ENCODE results near the gene CTSF.
"Not testable (repeated sequence)": the region's sequence is repeated elsewhere in the genome, so short reads cannot be mapped to it uniquely, and the experiment has no call there.

Gene CTSF

GRCh38 chr11:66607126-66607834, 38.9 kb upstream of the CTSF start:
- Histone ChIP-seq H3F3A (ENCODE audit: insufficient read depth, low read length) (no peaks in the 10 kb centered on the region), H3K9ac (ENCODE audit: low read length) (no peak overlapping the region), H3K4me1 (ENCODE audit: insufficient read depth, low read length, severe bottlenecking) (peaks cover 18% of the 10 kb centered on the region), H3K9me2 (ENCODE audit: low read depth, low read length) (no peaks in the 10 kb centered on the region), H3K9me3 (ENCODE audit: low read length) (no peaks in the 10 kb centered on the region), H4K20me1 (ENCODE audit: insufficient read depth, low read length) (no peaks in the 10 kb centered on the region), H3K4me2 (ENCODE audit: low read length) (no peak overlapping the region), H3K79me2 (ENCODE audit: insufficient read depth, low read length) (no peaks in the 10 kb centered on the region), H3K27ac (ENCODE audit: low read depth, low read length, poor library complexity, severe bottlenecking) (peak overlapping the region; percentile 32), H3K4me3 (ENCODE audit: low read depth, low read length, poor library complexity, severe bottlenecking) (no peak overlapping the region), H3K27me3 (ENCODE audit: insufficient read depth, low read length) (no peaks in the 10 kb centered on the region), H3K36me3 (ENCODE audit: insufficient read depth, low read length) (peaks cover 23% of the 10 kb centered on the region; the same call in 1 of the 2 replicates), H2AFZ (ENCODE audit: low read length) (no peak overlapping the region)
- TF ChIP-seq EZH2 (IDR thresholded peaks at IDR 0.05; ENCODE audit: borderline replicate concordance, low read length) = no peak
- no peak for TF ChIP-seq CTCF (IDR thresholded peaks at IDR 0.05; ENCODE audit: low read length)

GRCh38 chr11:66606608-66607007, 38.2 kb upstream of the CTSF start:
- not testable (repeated sequence) for H3K4me2 ChIP-seq (ENCODE audit: low read length); H3K4me3 ChIP-seq (ENCODE audit: low read depth, low read length, poor library complexity, severe bottlenecking); H2AFZ ChIP-seq (ENCODE audit: low read length); H3K27me3 ChIP-seq (ENCODE audit: insufficient read depth, low read length); H3K9me2 ChIP-seq (ENCODE audit: low read depth, low read length); H3K9ac ChIP-seq (ENCODE audit: low read length); H3F3A ChIP-seq (ENCODE audit: insufficient read depth, low read length); H3K9me3 ChIP-seq (ENCODE audit: low read length); H3K79me2 ChIP-seq (ENCODE audit: insufficient read depth, low read length); H4K20me1 ChIP-seq (ENCODE audit: insufficient read depth, low read length)
- H3K4me1 ChIP-seq (ENCODE audit: insufficient read depth, low read length, severe bottlenecking) = peaks cover 22% of the 10 kb centered on the region
- H3K27ac ChIP-seq (ENCODE audit: low read depth, low read length, poor library complexity, severe bottlenecking) = peak overlapping the region; percentile 32
- peaks cover 23% of the 10 kb centered on the region; the same call in 1 of the 2 replicates for H3K36me3 ChIP-seq (ENCODE audit: insufficient read depth, low read length)

- H3K9me3 ChIP-seq (ENCODE audit: low read length) = no peaks in the 10 kb centered on the region
- no peak for TF ChIP-seq EZH2 (IDR thresholded peaks at IDR 0.05; ENCODE audit: borderline replicate concordance, low read length)
- no peak for TF ChIP-seq CTCF (IDR thresholded peaks at IDR 0.05; ENCODE audit: low read length)
- no peaks in the 10 kb centered on the region for H3K27me3 ChIP-seq (ENCODE audit: insufficient read depth, low read length)
- no peak overlapping the region for H3K9ac ChIP-seq (ENCODE audit: low read length)
- H3K36me3 ChIP-seq (ENCODE audit: insufficient read depth, low read length) = peaks cover 37% of the 10 kb centered on the region; the same call in 1 of the 2 replicates
- no peaks in the 10 kb centered on the region for H3K79me2 ChIP-seq (ENCODE audit: insufficient read depth, low read length)
- H3K9me2 ChIP-seq (ENCODE audit: low read depth, low read length) = no peaks in the 10 kb centered on the region
- no peaks in the 10 kb centered on the region for H4K20me1 ChIP-seq (ENCODE audit: insufficient read depth, low read length)
- H3K4me1 ChIP-seq (ENCODE audit: insufficient read depth, low read length, severe bottlenecking) = peaks cover 13% of the 10 kb centered on the region
- no peak overlapping the region for H3K4me3 ChIP-seq (ENCODE audit: low read depth, low read length, poor library complexity, severe bottlenecking)
- H3K4me2 ChIP-seq (ENCODE audit: low read length) = no peak overlapping the region
- H3K27ac ChIP-seq (ENCODE audit: low read depth, low read length, poor library complexity, severe bottlenecking) = no peak overlapping the region
- H3F3A ChIP-seq (ENCODE audit: insufficient read depth, low read length) = no peaks in the 10 kb centered on the region
- H2AFZ ChIP-seq (ENCODE audit: low read length) = no peak overlapping the region
Measured at GRCh38 chr11:66604155-66604554, 35.7 kb upstream of the CTSF start.

GRCh38 chr11:66603072-66603471, 34.7 kb upstream of the CTSF start:
- H3K4me2 ChIP-seq (ENCODE audit: low read length) = no peak overlapping the region
- TF ChIP-seq EZH2 (IDR thresholded peaks at IDR 0.05; ENCODE audit: borderline replicate concordance, low read length) (no peak), CTCF (IDR thresholded peaks at IDR 0.05; ENCODE audit: low read length) (no peak)

More at GRCh38 chr11:66603072-66603471, 34.7 kb upstream of the CTSF start:
- no peak overlapping the region for H2AFZ ChIP-seq (ENCODE audit: low read length)
- no peaks in the 10 kb centered on the region for H3K9me2 ChIP-seq (ENCODE audit: low read depth, low read length)
- H3K79me2 ChIP-seq (ENCODE audit: insufficient read depth, low read length) = no peaks in the 10 kb centered on the region
- no peak overlapping the region for H3K9ac ChIP-seq (ENCODE audit: low read length)
- H3K27me3 ChIP-seq (ENCODE audit: insufficient read depth, low read length) = no peaks in the 10 kb centered on the region
- no peak overlapping the region for H3K27ac ChIP-seq (ENCODE audit: low read depth, low read length, poor library complexity, severe bottlenecking)
- no peaks in the 10 kb centered on the region for H3K9me3 ChIP-seq (ENCODE audit: low read length)
- H3K36me3 ChIP-seq (ENCODE audit: insufficient read depth, low read length) = peaks cover 37% of the 10 kb centered on the region; the same call in 1 of the 2 replicates
- H3K4me1 ChIP-seq (ENCODE audit: insufficient read depth, low read length, severe bottlenecking) = peaks cover 9% of the 10 kb centered on the region
- H4K20me1 ChIP-seq (ENCODE audit: insufficient read depth, low read length) = no peaks in the 10 kb centered on the region
- H3K4me3 ChIP-seq (ENCODE audit: low read depth, low read length, poor library complexity, severe bottlenecking) = no peak overlapping the region
- no peaks in the 10 kb centered on the region for H3F3A ChIP-seq (ENCODE audit: insufficient read depth, low read length)
